Astrocyte of the spinal cord (primary cell): ENCODE measurements around the gene MTOR.

Experiments used
- DNase-seq: peaks from one replicate; pipeline ENCODE4 v3.0.0; 2011; ENCODE audit warnings: low read depth, low spot score
- H3K4me3 ChIP-seq: 2 replicates; pipeline ENCODE4 v1.5.1; 2011; ENCODE audit warnings: low read depth, mild to moderate bottlenecking, low read length, moderate library complexity
- in situ Hi-C: cut with HindIII; loops from 2 replicates; pipeline ENCODE4 v1.10.0; 2017; ENCODE audit warnings: low sequenced_read_pairs
- TF ChIP-seq, protein P1 (sequence below): IDR thresholded peaks from 2 replicates; pipeline ENCODE4 v1.5.1; 2012; ENCODE audit warnings: low read depth, mild to moderate bottlenecking, low read length, inconsistent platforms

The MTOR gene

DNA sequence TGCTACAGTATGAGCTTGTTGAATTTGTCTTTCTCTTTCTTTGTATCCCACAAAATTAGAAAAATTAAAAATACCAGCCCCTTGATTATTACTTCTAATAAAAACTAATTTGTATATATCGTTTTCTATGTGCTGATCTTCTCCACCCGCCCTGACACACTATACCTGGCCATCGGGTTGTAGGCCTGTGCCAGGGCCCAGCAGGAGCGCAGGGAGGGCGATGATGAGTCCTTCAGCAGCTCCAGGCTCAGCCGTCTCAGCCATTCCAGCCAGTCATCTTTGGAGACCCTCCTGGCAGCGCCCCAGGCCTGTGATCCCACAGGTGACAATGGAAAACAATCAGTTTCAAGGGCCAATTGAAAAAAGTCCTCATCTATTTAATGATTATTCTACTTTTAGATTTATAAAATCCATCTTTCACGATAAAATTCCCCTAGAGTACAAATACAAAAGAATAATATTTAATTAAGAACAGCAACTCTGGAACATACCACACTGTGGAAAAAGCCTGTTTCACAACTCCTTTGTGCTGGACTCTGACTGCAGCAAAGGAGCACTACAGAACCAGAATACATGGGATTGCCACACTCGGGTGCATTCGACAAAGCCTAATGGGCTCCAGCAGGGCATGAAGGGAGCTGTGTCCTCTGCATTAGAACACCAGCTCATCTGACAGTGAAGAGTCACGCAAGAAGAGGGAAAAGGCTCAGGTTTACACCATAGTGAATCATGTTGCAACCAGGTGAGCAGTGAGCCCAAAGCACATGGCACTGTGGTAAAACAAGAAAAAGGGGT, 57.8 kb downstream of the MTOR start:
- TF ChIP-seq, protein P1, sequence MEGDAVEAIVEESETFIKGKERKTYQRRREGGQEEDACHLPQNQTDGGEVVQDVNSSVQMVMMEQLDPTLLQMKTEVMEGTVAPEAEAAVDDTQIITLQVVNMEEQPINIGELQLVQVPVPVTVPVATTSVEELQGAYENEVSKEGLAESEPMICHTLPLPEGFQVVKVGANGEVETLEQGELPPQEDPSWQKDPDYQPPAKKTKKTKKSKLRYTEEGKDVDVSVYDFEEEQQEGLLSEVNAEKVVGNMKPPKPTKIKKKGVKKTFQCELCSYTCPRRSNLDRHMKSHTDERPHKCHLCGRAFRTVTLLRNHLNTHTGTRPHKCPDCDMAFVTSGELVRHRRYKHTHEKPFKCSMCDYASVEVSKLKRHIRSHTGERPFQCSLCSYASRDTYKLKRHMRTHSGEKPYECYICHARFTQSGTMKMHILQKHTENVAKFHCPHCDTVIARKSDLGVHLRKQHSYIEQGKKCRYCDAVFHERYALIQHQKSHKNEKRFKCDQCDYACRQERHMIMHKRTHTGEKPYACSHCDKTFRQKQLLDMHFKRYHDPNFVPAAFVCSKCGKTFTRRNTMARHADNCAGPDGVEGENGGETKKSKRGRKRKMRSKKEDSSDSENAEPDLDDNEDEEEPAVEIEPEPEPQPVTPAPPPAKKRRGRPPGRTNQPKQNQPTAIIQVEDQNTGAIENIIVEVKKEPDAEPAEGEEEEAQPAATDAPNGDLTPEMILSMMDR, result no peak
- no peak for DNase-seq
- in situ Hi-C loops, result no loop called here
- H3K4me3 ChIP-seq, result no peak overlapping the region

GRCh38 chr1:11198851-11199594, 63.3 kb downstream of the MTOR start:
- no peak for DNase-seq
- TF ChIP-seq, protein P1, result no peak
- in situ Hi-C loops, result no loop called here
- H3K4me3 ChIP-seq, result no peak overlapping the region

- in situ Hi-C loops, result no loop called here
- no peak for DNase-seq
- TF ChIP-seq, protein P1, result no peak
Measured at GRCh38 chr1:11198257-11198656, 64.1 kb downstream of the MTOR start.

GRCh38 chr1:11197359-11197758, 65.0 kb downstream of the MTOR start:
- no peak overlapping the region for H3K4me3 ChIP-seq
- no peak for DNase-seq
- in situ Hi-C loops, result no loop called here
- TF ChIP-seq, protein P1, result no peak

More at GRCh38 chr1:11198257-11198656, 64.1 kb downstream of the MTOR start:
- H3K4me3 ChIP-seq, result no peak overlapping the region

- DNase-seq, result no peak
- TF ChIP-seq, protein P1, result no peak
- in situ Hi-C loops, result no loop called here
- no peak overlapping the region for H3K4me3 ChIP-seq
Measured at GRCh38 chr1:11196945-11197344, 65.4 kb downstream of the MTOR start.

- in situ Hi-C loops, result no loop called here
- TF ChIP-seq, protein P1, result no peak
- DNase-seq, result no peak
- no peak overlapping the region for H3K4me3 ChIP-seq
Measured at GRCh38 chr1:11194407-11195176, 67.8 kb downstream of the MTOR start.
